C1 segment of cervical spinal cord (tissue), 14 donors: ENCODE results near the gene GYPC.

Experiments used
- DNase-seq, 14 donors: peaks; one replicate each; lab custom pipeline; 2025; lab: John Stamatoyannopoulos, UW

The GYPC gene

GRCh38 chr2:126649101-126649500, 6.9 kb upstream of the GYPC start:
- DNase-seq = no peak

- no peak for DNase-seq
Observed at GRCh38 chr2:126650994-126651393, 5.0 kb upstream of the GYPC start.

DNA sequence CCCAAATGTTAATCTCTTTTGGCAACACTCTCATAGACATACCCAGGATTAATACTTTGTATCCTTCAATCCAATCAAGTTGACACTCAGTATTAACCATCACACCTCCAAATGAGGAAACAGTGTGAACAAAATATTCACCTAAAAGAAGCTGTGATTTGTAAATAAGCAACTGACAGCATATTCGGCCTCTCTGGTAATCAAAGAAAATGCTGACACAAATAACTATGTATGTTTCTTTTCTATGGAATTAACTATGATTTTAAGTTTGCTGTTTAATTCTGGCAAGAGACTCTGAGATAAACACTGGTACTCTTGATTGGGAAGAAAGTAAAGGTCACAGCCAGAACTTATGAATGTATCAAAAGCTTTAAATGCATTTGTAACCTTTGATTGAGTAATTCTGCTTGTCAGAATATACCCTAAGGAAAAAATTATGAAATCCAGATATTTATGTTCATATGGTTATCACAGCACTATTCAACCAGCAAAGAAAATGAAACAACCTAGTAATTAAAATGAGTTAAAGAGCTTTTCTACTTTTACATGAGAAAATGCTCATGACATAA, 3.6 kb upstream of the GYPC start:
- DNase-seq = no peak

DNA sequence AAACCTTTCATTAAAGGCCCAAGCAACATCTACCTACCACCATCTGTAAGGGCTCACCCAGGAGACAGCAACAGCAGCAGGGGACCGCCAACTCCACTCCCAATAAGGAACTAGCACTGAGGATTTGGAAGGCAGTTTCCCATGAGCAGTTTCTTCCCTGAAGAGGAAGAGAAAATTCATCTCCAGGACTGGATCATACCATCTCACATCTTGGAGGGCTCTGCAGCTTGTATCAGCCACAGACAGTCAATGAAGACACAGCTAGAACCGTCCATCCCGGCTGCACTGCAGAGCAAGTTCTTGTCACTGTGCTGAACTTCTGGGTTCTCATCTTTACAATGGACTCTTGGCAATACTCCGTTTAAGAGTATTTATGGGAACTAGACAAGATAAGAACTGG, 2.8 kb upstream of the GYPC start:
- DNase-seq = no peak

DNA sequence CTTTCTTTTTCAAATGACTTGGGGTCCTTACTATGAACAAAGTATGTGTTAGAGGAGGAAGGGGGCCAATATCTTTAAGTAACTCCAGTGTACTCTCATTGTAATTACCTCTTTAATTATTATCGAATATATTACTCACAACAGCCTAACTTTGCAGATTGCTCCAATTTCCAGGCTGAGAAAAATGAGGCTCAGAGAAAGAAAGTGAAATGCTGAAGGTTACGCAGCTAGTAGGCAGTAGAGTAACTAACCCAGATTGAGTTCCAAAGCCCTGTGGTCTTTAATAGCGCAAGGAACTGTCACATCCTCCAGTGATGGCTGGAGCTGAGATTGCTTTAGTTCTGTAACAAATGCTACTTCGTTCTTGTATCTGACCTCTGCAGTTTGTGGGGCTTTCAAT, 2.2 kb upstream of the GYPC start:
- no peak for DNase-seq

DNA sequence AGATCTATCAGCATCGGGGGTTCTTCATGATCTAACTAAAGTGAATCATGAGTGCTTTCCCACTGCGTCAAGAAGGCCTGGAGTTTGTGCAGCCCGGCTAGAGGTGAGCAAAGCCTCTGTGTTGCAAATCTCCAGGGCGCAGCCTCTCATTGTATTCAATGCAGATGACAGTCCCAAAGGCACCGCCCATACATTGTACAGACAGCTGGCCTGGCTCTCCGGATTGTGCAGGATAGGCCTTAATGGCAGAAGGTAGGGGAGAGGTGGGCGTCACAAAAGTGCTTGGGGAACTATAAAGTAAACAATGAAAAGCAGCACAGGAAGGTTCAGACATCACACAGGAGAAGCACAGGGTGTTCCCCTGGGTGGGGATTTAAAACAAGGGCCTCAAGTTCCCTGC, 907 bp upstream of the GYPC start:
- DNase-seq = no peak

- peak in 4 of 14 donors; percentile 11 to 51 (median 28) for DNase-seq
Observed at GRCh38 chr2:126656431-126657147, 631 bp downstream of the GYPC start.

GRCh38 chr2:126657148-126657635, 1.2 kb downstream of the GYPC start:
- DNase-seq = peak in 3 of 14 donors; percentile 17 to 38 (median 24)

- DNase-seq = peak in 1 of 14 donors; percentile 62
Observed at GRCh38 chr2:126657636-126658318, 1.8 kb downstream of the GYPC start.

DNA sequence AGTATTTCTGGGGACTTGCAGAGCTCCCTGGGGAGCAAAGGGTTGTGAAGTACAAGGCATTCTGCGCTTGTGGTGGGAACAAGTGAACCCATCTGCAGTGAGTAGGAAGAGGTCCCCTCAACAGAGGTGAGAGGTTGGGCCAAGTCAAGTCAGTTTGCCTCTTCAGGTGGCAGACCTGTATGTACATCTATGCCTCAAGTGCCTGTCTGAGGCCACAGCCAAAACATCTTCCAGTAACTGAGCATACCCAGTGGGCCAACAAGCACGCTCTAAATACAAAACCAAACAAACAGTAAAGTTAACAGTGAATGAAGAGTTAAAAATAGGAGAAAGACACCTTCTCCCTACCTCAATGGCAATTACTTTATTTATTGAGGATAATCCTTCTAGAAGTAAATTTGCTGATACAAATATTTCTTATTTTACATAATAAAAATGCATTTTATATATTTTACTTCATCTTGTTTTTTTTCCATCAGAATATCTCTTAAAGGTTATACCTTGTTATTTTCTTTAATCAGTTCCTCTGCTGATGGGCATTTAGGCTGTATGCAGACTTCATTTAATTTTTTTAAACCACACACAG, 2.5 kb downstream of the GYPC start:
- DNase-seq = no peak

DNA sequence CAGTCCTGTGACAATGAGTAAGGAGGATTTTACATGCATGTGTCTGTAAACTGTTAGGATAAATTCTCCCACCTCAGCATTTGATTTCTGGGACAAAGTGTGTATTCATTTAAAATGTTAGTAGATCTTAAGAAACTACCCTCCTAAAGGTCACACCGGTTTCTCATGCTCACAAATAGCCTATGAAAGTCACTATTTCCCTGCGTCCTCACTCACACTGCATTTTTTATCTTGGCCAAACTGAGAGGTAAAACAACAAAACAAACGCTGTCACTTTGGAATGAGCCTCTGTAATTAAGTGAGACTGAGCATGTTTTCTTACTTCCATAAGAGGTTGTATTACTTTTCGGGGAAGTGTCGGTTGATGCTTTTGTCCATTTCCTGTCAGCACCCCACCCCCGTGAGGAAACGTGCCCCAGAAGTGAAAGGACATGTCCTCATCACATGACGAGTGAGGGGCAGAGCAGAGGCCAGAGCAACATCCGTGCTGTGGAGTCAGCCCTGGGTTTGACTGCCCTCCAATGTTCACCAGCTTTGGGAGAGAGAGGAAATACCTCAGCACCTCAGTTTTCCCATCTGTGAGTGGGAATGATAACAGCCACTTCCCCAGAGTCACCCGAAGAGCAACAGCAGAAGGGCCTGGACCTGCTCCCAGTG, 3.1 kb downstream of the GYPC start:
- peak in 2 of 14 donors; percentile 12 to 19 for DNase-seq

DNA sequence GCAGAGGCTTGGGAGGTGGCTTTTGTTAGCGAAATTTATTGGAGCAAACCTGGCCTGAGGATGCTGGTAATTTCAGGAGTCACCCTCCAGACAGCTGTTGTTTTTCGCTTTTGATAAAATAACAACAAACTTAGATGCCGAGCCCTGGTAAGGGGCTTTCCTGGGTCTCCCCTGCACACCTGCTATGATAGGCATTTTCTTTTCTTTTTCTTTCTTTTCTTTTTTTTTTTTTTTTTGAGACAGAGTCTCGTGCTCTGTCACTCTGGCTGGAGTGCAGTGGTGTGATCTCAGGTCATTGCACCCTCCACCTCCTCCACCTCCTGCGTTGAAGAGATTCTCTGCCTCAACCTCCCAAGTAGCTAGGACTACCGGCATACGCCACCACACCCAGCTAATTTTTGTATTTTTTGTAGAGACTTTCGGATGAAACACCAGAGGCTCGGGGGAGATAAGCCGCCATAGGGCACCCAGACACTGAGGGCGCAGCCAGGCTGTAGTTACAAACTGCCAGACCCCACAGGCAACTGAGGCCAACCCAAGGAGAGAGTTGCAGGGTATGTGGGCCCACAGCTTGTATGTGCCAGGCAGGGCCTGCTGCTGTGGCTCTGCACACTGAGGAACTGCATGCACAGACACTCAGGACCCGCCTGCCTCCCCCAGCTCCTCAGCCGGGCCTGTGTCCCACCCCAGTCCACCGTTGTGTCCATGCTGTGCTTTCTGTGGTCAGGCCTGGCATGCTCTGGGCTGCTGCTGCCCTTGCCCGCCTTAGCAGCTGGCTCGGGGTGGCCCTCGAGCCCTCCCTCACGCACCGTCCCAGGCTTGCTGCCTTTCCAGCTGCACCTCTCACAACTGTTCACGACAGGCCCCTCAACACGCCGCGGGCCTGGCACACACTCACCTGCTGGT, 3.9 kb downstream of the GYPC start:
- no peak for DNase-seq

DNA sequence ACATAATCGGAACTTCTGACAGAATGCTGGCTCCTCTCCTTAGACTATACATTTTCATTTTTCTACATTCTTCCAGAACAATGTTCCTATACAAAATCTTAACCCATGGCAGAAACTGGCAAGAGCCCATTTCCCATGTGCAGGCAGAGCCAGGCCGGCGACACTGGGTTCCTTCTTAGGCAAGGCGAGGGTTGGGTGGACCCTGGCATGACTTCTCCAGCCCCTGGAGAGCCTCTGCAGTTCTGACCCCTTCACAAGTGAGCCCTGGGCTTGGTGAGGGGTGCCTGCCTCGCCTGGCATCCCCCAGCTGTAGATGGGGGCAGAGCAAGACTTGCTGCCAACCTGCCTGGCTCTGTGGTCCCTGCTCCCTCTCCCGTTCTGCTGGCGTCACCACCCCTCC, 5.0 kb downstream of the GYPC start:
- DNase-seq = no peak

DNA sequence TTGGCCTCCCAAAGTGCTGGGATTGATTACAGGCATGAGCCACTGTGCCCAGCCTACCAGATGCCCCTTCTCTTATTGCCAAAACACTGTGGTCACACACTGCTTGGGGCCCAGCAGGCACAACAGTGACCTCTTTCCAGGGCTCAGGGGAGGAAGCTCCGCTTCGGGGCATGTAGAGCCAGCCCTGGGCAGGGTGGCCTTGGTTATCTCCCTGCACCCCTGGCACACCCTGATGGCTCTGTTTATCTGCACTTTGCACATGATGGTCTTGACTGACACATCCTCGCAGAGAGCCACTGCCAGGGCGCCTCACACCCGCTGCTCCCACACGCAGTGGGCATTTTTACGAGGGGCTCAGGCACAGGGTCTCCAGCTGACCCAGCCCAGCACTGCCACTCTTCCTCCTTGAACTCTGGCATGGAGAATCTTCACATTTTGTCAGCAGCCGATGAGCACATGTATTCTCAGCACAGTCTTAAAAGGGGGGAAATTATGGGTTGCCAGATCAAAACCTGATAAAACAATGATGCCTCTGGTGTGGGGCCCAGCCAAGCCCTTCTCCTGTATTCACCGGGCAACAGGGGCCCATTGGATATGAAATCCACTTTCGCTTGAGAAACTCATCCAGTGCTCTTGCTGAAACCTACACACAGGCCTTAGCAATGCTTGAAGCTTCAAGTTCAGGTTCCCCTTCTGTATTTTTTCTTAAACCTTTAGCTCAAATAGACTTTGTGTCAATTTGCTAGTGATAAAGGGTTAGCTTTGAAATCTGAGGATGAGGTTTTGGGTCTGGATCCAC, 5.9 kb downstream of the GYPC start:
- no peak for DNase-seq

DNA sequence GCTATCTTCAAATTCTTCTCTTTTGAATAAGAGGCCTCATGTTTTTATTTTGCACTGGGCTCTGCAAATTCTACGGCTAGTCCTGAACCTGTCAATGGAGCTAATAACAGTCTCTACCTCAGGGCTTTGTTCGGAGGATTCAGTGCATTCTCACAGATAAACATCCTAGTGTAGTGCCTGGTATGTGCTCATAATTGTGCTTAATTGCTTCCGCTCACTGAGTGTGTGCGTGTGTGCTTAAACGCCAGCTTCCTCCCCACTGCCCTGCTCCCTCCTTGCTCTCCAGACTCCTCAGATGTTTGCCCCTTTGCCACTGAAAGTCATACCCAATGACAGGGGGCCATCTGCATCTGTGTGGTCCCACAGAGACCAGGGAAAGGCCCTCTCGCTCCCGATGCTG, 6.7 kb downstream of the GYPC start:
- no peak for DNase-seq

DNA sequence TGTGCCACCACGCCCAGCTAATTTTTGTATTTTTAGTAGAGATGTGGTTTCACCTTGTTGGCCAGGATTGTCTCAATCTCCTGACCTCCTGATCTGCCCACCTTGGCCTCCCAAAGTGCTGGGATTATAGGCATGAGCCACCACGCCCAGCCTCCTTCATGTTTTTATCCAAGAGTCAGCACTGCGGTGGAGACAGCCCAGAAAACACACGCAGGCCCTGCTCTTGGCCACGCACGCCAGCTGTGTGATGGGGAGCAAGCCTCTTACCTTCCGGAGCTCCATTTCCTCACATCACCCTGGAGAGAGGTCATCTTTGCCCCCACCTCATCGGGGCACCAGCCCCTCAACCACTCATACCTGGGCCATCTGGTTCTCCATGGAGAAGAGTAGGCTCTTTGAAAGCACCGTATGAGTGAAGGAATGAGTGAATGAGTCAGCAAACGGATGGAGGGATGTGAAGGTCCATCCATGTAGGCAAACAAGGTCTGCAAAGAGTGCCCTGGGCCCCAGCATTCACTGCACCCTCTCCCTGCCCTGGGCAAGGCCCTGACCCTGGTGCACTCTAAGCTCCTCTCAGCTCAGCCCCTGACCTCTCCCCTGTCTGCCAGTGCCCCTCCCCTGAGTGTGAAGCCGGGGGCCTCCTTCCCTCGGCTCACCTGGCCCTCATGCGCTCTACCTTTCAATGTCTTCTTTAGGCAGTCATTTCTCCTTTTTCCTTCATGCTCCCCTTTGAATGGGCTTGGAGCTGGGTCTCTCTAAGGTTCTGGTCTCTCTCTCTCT, 7.4 kb downstream of the GYPC start:
- DNase-seq = no peak

- no peak for DNase-seq
Observed at GRCh38 chr2:126664234-126664633, 8.3 kb downstream of the GYPC start.

- no peak for DNase-seq
Observed at GRCh38 chr2:126664639-126665038, 8.7 kb downstream of the GYPC start.

DNA sequence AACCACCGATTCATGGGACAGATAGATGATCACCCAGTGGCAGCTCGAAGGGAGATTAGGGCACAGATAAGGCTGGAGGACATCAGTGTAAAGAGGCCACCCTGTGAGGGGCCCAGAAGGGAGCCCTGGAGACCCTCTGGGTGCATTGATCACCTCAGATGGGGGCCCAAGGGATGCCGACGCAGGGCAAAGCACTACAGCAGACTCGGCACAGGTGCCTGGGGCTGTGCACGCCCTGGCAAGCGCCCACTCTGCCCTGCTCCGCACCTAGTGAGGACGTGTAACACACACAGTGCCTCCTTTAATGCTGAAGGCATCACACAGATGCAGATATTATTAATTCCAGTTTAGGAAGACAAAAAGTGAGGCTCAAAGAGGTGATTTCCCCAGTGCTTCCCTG, 9.5 kb downstream of the GYPC start:
- DNase-seq = no peak
